GM12878 (cell line): ENCODE results near the gene SLC1A2. TPM values are rescaled to one million over a fixed set of nuclear protein-coding genes. Genes with fewer than 3 reads are reported as not detected.

Experiments
- ATAC-seq: fragments of 200-7000 bp; cut with Tn5 transposase; 3 replicates; pipeline ENCODE4 v1.9.1; 2020; ENCODE audit warnings: mild to moderate bottlenecking, moderate library complexity
- BruUV-seq: library from RNA; stranded (reverse); fragments of 400-500 nt; replicated peaks from 2 replicates; lab custom pipeline; 2021; lab: Mats Ljungman, UMichigan
- CTCF ChIA-PET: fragments of 300-600 bp; sonication (Branson Sonifier 250); formaldehyde crosslinking; extraction: SDS; loops from one replicate; lab custom pipeline; 2021; ENCODE audit warnings: inconsistent platforms; lab: Yijun Ruan, JAX
- POLR2A ChIA-PET: fragments of 350-600 bp; formaldehyde crosslinking; extraction: SDS; loops from one replicate; lab custom pipeline; 2021; ENCODE audit warnings: inconsistent platforms; lab: Charles Lee
- RAD21 ChIA-PET: fragments of 300-600 bp; sonication (Branson Sonifier 250); formaldehyde crosslinking; loops from one replicate; lab custom pipeline; 2023; ENCODE audit warnings: antibody characterized with exemption; ENCODE audit not compliant: unreplicated experiment; lab: Charles Lee
- SMC1A ChIA-PET: fragments of 300-600 bp; sonication (Branson Sonifier 250); formaldehyde crosslinking; loops from one replicate; lab custom pipeline; 2023; ENCODE audit not compliant: unreplicated experiment, uncharacterized antibody; lab: Charles Lee
- DNase-seq: peaks from one replicate; pipeline ENCODE4 v3.0.0-alpha.2; 2011; ENCODE audit warnings: low read depth, low spot score
- FAIRE-seq: peaks from 3 replicates; lab custom pipeline; 2011; peaks lifted over from hg19 to GRCh38; lab: Jason Lieb, UNC
- H2AFZ ChIP-seq: 2 replicates; pipeline ENCODE4 v1.6.0; 2011; ENCODE audit warnings: low read depth, low read length, control low read depth; ENCODE audit not compliant: control insufficient read depth
- H3K27ac ChIP-seq: 2 replicates; pipeline ENCODE4 v1.5.1; 2011; ENCODE audit warnings: control low read depth; ENCODE audit not compliant: control insufficient read depth, insufficient read depth
- H3K27me3 ChIP-seq, 2 experiments: replicated peaks in 1 of 2; 2 replicates each; pipeline versions ENCODE4 v1.6.0 to v1.6.1; 2011; ENCODE audit warnings: low read length in 1 of 2; ENCODE audit not compliant: control insufficient read depth in 2 of 2, insufficient read depth in 2 of 2
- H3K36me3 ChIP-seq, 2 experiments: 2 replicates each; pipeline ENCODE4 v1.5.1; 2011; ENCODE audit warnings: low read length in 1 of 2; ENCODE audit not compliant: control insufficient read depth in 2 of 2, insufficient read depth in 2 of 2
- H3K4me1 ChIP-seq: 2 replicates; pipeline ENCODE4 v1.6.1; 2011; ENCODE audit warnings: mild to moderate bottlenecking, low read length, moderate library complexity, mixed read lengths; ENCODE audit not compliant: control insufficient read depth, insufficient read depth
- H3K4me2 ChIP-seq: 2 replicates; pipeline ENCODE4 v1.6.0; 2011; ENCODE audit warnings: control low read depth; ENCODE audit not compliant: control insufficient read depth, insufficient read depth
- H3K4me3 ChIP-seq: fragments of 200-600 bp; sonication (generic); 2 replicates; pipeline ENCODE4 v1.5.1; 2016
- H3K79me2 ChIP-seq: 2 replicates; pipeline ENCODE4 v1.6.0; 2011; ENCODE audit warnings: low read length; ENCODE audit not compliant: control insufficient read depth, insufficient read depth
- H3K9ac ChIP-seq: 2 replicates; pipeline ENCODE4 v1.8.0; 2011; ENCODE audit warnings: low read length, control low read depth, mixed read lengths; ENCODE audit not compliant: control insufficient read depth, insufficient read depth
- H3K9me3 ChIP-seq: replicated peaks from 3 replicates; pipeline ENCODE4 v1.5.1; 2011; ENCODE audit warnings: mild to moderate bottlenecking, low read length; ENCODE audit not compliant: control insufficient read depth, insufficient read depth
- H4K20me1 ChIP-seq: 2 replicates; pipeline ENCODE4 v1.6.0; 2011; ENCODE audit not compliant: control insufficient read depth, insufficient read depth
- NRF1 ChIP-seq: conservative IDR thresholded peaks from 2 replicates; pipeline ENCODE4 v1.6.1; 2011; ENCODE audit warnings: mild to moderate bottlenecking, low read depth, low read length, improper control_type of control experiment
- ZNF217 ChIP-seq: fragments of 450-650 bp; IDR thresholded peaks from 2 replicates; pipeline ENCODE4 v1.6.1; 2017; ENCODE audit warnings: antibody characterized with exemption, mild to moderate bottlenecking
- WGBS: methylation state at CpG from one replicate; pipeline ENCODE4 v1.1.6; 2016; ENCODE audit warnings: low lambda C conversion rate; ENCODE audit not compliant: insufficient replicate concordance, insufficient coverage; ENCODE audit errors: missing lambda C conversion rate; 5-methylcytosine and 5-hydroxymethylcytosine counted together
- in situ Hi-C: fragments of 300-500 bp; cut with MboI; formaldehyde crosslinking; loops from 9 replicates; pipeline ENCODE4 v1.14.3; 2018; ENCODE audit warnings: mixed read lengths
- intact Hi-C: fragments of 100-400 bp; cut with micrococcal nuclease; formaldehyde crosslinking; loops from one replicate; pipeline ENCODE4 v1.14.2; 2022; ENCODE audit not compliant: unreplicated experiment
- polyA plus RNA-seq, 11 experiments: library from polyadenylated mRNA; depleted of rRNA in 4 of 11; unstranded in 6 of 11; stranded (reverse) in 5 of 11; fragments of >200 nt; fragmentation: Nextera tagmentation in 4 of 11; fragmentation: Illumina TruSeq in 1 of 11; extraction: Ambion mirVana in 4 of 11; extraction: Trizol in 1 of 11; gene quantifications; 1 replicate in 1 of 11; 2 replicates in 10 of 11; pipeline versions ENCODE4 v1.2.1 to v1.2.3, GENCODE V29; 2011 to 2016; ENCODE audit warnings: inconsistent platforms in 2 of 11, missing spikeins in 2 of 11, low read depth in 1 of 11
- total RNA-seq, 4 experiments: library from RNA; depleted of rRNA in 3 of 4; stranded (reverse); fragments of >200 nt in 3 of 4; fragmentation: Illumina TruSeq in 1 of 4; extraction: Trizol in 1 of 4; gene quantifications; 2 replicates each; pipeline versions ENCODE4 v1.2.1 to v1.2.3, GENCODE V29; 2013 to 2021

SLC1A2 gene
- total and polyA plus RNA-seq, 10 of the 15 experiments (the other 5 are each of a cell fraction or from before 2014, with no cell fraction given), result 0.01 to 0.84 (median 0.22) TPM; not detected in 1

- TF ChIP-seq NRF1, result no peak
Measured at GRCh38 chr11:35347173-35347878, 72.0 kb downstream of the SLC1A2 start (continued).

- FAIRE-seq (no peak), ATAC-seq (no peak), DNase-seq (no peak)
- Histone ChIP-seq H3K4me2 (no peak overlapping the region), H3K27me3 (no peaks in the 10 kb centered on the region), H3K4me1 (peaks cover 24% of the 10 kb centered on the region), H4K20me1 (no peaks in the 10 kb centered on the region), H3K36me3 (no peaks in the 10 kb centered on the region), H3K27ac (no peak overlapping the region), H3K79me2 (no peaks in the 10 kb centered on the region), H3K9me3 (no peaks in the 10 kb centered on the region), H3K4me3 (no peak overlapping the region), H3K9ac (no peak overlapping the region), H2AFZ (no peak overlapping the region)
- 74% methylated on average over 6 of the region's 6 CpGs for WGBS
- CTCF ChIA-PET, result interaction anchor here (0.8 kb wide), 1 partner anchor 41 kb away, joined by 3 read pairs; no protein-coding TSS in a partner anchor
- in situ Hi-C loops (no loop called here), intact Hi-C loops (no loop called here)
- no peak for TF ChIP-seq ZNF217
- BruUV-seq, result no TSS peak
- RAD21 ChIA-PET, result interaction anchor here (1.3 kb wide), 1 partner anchor 33 kb away, joined by 8 read pairs; no protein-coding TSS in a partner anchor
- SMC1A ChIA-PET, result interaction anchor here (1.3 to 4.1 kb wide), 2 partner anchors 12 to 41 kb away, joined by 4 to 26 read pairs; no protein-coding TSS in a partner anchor
- POLR2A ChIA-PET, result interaction anchor here (1.3 kb wide), 1 partner anchor 28 kb away, joined by 3 read pairs; no protein-coding TSS in a partner anchor
Measured at GRCh38 chr11:35346472-35347156, 72.7 kb downstream of the SLC1A2 start.
